Posterior cingulate gyrus (tissue), 11 donors: ENCODE data around the gene SPOUT1.
A peak's percentile ranks its signal among the peaks of the same experiment; 100 is the strongest.

Source experiments
- DNase-seq, 10 donors: peaks; one replicate each; pipeline versions ENCODE4 v3.0.0 to v3.0.0-alpha.2; 2020 to 2021; ENCODE audit warnings: mixed read lengths in 3 of 10
- intact Hi-C: fragments of 100-400 bp; cut with DNase I; formaldehyde crosslinking; loops from one replicate; pipeline ENCODE4 v1.15.1; 2023

Gene SPOUT1

DNA sequence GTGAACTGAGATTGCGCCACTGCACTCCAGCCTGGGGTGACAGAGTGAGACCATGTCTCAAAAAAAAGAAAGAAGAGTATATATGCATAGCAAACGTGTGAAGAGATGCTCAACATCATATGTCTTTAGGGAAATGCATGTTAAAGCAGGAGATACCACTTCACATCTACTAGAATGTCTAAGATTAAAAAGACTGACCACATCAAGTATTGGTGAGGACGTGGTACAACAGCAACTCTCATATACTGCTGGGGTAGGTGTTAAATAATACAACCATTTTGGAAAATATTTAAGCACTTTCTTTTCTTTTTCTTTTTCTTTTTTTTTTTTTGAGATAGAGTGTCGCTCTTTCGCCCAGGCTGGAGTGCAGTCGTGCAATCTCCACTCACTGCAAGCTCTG lies 44.2 kb downstream of the SPOUT1 start:
- intact Hi-C loops, result loop anchor here (10.0 kb wide), 1 partner anchor 61 kb away; the partner anchor contains the start of gene ZDHHC12

DNA sequence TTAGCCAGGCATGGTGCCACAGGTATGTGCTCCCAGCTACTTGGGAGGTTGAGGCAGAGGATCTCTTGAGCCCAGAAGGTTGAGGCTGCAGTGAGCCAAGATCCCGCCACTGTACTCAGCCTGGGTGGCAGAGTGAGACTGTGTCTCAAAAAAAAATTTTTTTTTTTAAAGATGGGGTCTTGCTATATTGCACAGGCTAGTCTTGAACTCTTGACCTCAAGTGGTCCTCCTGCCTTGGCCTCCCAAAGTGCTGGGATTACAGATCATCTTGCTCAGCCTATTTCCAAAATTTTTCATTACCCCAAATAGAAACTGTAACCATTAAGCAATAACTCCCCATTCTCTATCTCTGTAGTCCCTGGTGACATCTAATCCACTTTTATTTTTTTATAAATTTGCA lies 46.9 kb downstream of the SPOUT1 start:
- intact Hi-C loops, result loop anchor here (10.0 kb wide), 1 partner anchor 58 kb away; the partner anchor contains the start of gene ZDHHC12
- peak in 1 of 10 donors; percentile 31 for DNase-seq

More for the DNA sequence above, 44.2 kb downstream of the SPOUT1 start:
- DNase-seq, result peak in 1 of 10 donors; percentile 10

DNA sequence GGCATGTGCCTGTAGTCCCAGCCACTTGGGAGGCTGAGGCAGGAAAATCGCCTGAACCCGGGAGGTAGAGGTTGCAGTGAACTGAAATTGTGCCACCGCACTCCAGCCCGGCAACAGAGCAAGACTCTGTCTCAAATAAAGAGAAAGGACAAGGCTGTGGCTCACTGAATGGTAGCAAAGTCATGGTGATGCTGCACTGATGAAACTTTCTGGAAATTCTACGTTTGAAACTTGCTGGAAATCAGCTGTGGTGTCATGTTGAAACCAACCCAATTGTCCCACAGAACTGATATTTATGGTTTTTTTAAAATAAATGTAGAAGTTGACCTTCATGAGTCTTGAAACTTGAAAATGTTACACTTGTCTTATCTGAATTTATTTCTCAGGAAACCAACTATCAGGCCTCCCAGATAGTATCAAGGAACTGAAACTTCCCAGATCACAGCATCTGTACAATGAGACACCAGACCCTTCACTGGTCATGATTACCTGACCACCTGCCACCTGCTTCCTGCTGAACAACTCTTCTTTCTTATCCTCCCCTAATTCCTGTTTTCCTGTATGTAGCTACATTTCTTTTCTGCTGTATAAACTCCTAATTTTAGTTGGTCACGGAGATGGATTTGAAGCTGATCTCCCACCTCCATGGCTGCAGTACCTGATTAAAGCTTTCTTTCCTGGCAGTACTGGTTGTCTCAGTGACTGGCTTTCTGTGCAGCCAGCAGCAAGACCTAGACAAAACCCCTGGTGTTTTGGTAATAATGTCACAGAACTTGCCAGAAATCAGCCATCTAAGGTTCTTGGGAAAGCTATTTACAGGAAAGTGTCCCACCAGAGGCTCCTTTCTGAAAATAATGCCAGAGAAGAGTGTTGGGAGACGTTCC lies 48.2 kb downstream of the SPOUT1 start:
- DNase-seq, result peak in 2 of 10 donors; percentile 17 to 35

DNA sequence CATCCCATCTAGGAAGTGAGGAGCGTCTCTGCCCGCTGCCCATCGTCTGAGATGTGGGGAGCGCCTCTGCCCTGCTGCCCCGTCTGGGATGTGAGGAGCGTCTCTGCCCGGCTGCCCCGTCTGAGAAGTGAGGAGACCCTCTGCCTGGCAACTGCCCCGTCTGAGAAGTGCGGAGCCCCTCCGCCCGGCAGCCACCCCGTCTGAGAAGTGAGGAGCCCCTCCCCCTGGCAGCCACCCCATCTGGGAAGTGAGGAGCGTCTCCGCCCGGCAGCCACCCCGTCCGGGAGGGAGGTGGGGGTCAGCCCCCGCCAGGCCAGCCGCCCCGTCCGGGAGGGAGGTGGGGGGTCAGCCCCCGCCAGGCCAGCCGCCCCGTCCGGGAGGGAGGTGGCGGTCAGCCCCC lies 49.5 kb downstream of the SPOUT1 start:
- intact Hi-C loops, result loop anchor here (10.0 kb wide), 1 partner anchor 55 kb away; the partner anchor contains the start of gene ZDHHC12

More for the DNA sequence above, 48.2 kb downstream of the SPOUT1 start:
- intact Hi-C loops, result loop anchor here (10.0 kb wide), 1 partner anchor 57 kb away; the partner anchor contains the start of gene ZDHHC12

DNA sequence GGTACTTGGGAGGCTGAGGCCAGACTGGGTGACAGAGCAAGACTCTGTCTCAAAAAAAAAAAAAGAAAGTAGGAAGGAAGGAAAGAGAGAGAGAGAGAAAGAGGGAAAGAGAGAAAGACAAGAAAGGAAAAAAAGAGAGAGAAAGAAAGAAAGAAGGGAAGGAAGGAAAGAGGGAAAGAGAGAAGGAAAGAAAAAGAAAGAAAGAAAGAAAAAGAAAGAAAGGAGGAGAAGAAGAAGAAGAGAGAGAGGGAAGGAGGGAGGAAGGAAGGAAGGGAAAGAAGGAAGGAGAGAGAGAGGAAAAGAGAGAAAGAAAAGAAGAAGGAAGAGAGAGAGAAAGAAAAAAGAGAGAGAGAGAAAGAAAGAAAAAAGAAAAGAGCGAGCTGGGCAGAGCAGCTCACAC lies 54.8 kb downstream of the SPOUT1 start:
- intact Hi-C loops, result no loop called here
- no peak for DNase-seq

More for the DNA sequence above, 49.5 kb downstream of the SPOUT1 start:
- peak in 1 of 10 donors; percentile 49 for DNase-seq

DNA sequence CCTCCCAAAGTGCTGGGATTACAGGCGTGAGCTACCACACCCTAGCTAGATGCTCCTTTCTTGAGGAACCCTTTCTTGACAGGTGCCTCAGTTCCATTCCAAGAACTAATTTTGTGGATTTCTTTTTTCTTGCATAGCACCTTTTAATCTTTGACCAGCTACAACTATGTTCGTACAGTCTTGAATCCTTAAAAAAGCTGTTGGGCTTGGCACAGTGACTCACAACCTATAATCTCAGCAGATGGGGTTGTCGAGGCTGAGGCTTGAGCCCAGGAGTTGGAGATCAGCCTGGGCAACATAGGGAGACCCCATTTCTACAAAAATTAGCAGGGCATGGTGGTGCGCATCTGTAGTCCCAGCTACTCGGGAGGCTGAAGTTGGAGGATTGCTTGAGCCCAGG lies 56.5 kb downstream of the SPOUT1 start:
- intact Hi-C loops, result no loop called here
- peak in 1 of 10 donors; percentile 8 for DNase-seq

DNA sequence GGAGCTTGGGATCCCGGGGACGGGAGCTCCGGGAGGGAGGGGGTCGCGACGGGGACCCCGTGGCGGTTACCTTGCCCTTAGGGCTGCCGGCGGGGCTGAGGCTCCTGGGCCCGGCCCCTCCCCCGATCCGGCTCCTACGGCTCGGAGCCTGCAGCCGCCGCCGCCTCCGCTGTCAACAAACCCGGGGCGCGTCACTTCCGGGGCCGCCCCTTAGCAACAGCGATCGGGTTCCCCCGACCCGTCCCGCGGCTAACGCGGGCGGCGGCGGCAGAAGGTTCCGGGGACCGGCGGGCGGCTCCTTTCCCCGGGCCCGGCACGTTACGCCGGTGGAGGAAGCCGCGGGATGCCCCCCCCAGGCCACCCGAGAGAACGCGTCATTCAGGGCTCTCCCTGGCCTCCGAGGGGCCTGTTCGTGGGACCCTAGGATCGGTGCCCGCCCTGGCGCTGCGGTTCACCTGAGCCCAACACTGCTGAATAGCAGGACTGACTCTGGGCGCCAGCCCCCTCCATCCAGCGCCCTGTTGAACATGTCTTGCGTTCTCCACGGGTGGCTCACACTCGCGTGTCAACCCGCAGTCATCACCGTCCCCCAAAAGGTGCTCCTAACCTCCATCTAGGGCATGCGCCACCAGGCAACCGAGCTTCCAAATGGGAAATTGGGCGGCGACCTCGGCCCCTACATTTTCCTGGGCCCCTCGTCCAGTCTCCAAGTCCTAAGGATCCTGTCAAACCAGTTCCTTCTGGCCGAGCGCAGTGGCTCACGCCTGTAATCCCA lies 57.7 kb downstream of the SPOUT1 start, which contains the start of gene ZER1:
Gene ZER1 (minus strand): TSS at position 183 of the 775 bp plus-strand sequence. CDS start 16,362 bp downstream, outside the sequence.
- intact Hi-C loops, result loop anchor here (1.0 kb wide), 1 partner anchor 15 kb away; the partner anchor contains the start of gene TBC1D13
- peak; percentile 89 to 99 (median 94) for DNase-seq

DNA sequence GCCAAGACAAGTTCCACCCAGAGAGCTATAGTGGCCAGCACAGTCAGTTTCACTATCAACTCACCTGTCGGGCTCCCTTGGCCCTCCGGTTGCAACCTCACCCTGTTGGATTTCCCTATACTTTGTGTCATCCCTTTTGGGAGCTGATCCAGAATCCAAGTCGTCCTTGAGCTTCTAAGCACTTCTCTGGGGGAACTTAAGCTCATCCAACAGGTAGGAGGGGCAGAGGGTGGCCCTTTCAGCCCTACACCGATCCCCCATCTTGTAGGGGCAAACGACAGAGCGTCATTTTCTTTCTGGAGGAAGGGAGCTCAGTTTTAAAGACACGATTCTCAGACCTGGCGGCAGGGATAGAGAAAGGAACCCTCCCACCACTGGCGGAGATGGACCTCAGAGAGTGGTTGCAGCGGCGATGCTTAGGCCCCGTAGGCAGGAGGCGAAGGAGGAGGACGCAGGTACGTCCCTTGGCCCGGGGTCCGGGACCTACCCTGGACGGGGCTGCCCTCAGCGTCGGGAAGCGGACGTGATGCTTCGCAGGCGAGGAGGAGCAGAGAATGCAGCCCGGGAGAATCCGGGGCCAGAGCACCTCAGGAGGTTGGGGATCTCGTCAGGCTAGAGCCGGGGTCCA lies 58.4 kb downstream of the SPOUT1 start:
- peak in 3 of 10 donors; percentile 12 to 86 (median 19) for DNase-seq
- intact Hi-C loops, result no loop called here

DNA sequence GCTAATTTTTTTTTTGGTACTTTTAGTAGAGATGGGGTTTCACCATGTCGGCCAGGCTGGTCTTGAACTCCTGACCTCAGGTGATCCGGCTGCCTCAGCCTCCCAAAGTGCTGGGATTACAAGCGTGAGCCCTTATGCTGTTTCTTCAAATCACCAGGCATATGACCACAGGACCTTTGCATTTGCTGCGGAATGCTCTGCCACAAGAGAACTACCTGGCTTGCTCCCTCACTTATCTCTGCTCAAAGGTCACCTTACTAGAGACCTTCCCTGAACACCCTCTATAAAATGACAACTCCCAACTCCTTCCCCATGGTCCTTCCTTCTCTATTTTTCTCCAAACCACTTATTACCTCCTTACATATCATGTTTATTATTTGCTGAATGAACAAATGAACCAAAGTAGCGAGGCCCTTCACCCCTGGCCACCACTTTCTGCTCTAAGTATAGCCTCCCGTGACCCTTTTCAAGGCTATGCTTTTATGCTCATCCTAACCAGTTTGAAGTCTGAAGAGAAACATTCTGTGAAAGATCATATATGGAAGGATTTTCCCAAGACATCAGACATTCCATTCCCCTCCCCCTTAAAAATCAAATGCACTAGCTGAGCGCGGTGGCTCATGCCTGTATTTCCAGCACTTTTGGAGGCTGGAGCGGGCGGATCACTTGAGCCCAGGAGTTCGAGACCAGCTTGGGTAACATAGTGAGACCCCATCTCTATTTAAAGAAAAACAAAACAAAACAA lies 59.1 kb downstream of the SPOUT1 start:
- DNase-seq, result peak in 3 of 10 donors; percentile 5 to 24 (median 20)
- intact Hi-C loops, result no loop called here
